ENCODE data around the gene SMAD5.

The SMAD5 gene

DNA sequence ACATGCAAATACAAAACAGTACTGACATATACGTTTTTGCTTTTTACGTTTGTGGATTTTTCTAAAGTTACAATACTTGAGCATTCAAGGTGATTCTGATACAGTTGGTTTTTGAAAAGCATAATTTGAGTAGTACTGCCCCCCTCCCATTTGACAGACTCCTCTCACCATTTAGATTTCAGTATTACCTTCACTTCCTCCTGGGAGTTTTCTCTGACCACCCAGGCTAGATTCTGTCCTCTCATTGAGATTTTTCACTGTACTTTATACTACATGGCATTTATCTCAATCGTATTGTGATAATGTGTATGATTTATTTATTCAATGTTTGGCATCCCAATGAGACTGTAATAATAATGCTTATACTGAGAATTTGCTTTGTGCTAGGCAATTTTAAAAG lies 32.8 kb upstream of the SMAD5 start:
- H4K20me1 ChIP-seq (ENCODE audit: insufficient read depth, low read length): no peaks in the 10 kb centered on the region
- no peak overlapping the region for H3K4me3 ChIP-seq (ENCODE audit: low read depth, low read length, poor library complexity, severe bottlenecking)
- no peaks in the 10 kb centered on the region for H3K9me3 ChIP-seq (ENCODE audit: low read length)
- peaks cover 7% of the 10 kb centered on the region for H3K4me1 ChIP-seq (ENCODE audit: insufficient read depth, low read length, severe bottlenecking)
- no peak overlapping the region for H3K9ac ChIP-seq (ENCODE audit: low read length)
- H3K27ac ChIP-seq (ENCODE audit: low read depth, low read length, poor library complexity, severe bottlenecking): no peak overlapping the region
- no peaks in the 10 kb centered on the region for H3F3A ChIP-seq (ENCODE audit: insufficient read depth, low read length)
- H2AFZ ChIP-seq (ENCODE audit: low read length): no peak overlapping the region
- no peak overlapping the region for H3K4me2 ChIP-seq (ENCODE audit: low read length)
- TF ChIP-seq EZH2 (IDR thresholded peaks at IDR 0.05; ENCODE audit: borderline replicate concordance, low read length): no peak
- TF ChIP-seq, protein P1, sequence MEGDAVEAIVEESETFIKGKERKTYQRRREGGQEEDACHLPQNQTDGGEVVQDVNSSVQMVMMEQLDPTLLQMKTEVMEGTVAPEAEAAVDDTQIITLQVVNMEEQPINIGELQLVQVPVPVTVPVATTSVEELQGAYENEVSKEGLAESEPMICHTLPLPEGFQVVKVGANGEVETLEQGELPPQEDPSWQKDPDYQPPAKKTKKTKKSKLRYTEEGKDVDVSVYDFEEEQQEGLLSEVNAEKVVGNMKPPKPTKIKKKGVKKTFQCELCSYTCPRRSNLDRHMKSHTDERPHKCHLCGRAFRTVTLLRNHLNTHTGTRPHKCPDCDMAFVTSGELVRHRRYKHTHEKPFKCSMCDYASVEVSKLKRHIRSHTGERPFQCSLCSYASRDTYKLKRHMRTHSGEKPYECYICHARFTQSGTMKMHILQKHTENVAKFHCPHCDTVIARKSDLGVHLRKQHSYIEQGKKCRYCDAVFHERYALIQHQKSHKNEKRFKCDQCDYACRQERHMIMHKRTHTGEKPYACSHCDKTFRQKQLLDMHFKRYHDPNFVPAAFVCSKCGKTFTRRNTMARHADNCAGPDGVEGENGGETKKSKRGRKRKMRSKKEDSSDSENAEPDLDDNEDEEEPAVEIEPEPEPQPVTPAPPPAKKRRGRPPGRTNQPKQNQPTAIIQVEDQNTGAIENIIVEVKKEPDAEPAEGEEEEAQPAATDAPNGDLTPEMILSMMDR (IDR thresholded peaks at IDR 0.05; ENCODE audit: low read length): no peak
- H3K9me2 ChIP-seq (ENCODE audit: low read depth, low read length): no peaks in the 10 kb centered on the region
- H3K27me3 ChIP-seq (ENCODE audit: insufficient read depth, low read length): no peaks in the 10 kb centered on the region
- no peaks in the 10 kb centered on the region for H3K79me2 ChIP-seq (ENCODE audit: insufficient read depth, low read length)
- H3K36me3 ChIP-seq (ENCODE audit: insufficient read depth, low read length): no peaks in the 10 kb centered on the region

DNA sequence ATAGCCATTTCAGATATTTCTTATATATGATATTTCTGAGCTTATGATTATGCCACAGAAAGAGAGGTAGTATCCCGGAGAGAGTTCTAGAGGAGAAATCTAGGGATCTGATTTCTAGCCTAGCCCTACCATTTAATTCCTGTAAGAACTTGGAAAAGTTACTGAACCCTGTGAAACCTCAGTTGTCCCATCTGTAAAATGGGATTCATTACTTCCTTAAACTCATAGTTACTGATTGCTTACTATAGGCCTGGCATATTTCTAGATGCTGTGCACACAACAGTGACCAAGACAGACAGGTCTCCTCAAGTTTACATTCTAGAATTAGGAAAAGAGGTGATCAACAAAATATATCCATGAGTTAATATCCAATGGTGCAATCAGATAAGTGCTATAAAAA lies 30.8 kb upstream of the SMAD5 start:
- Histone ChIP-seq H3K9me2 (ENCODE audit: low read depth, low read length) (no peaks in the 10 kb centered on the region), H3K27me3 (ENCODE audit: insufficient read depth, low read length) (no peaks in the 10 kb centered on the region), H3K36me3 (ENCODE audit: insufficient read depth, low read length) (no peaks in the 10 kb centered on the region), H3K79me2 (ENCODE audit: insufficient read depth, low read length) (no peaks in the 10 kb centered on the region), H3F3A (ENCODE audit: insufficient read depth, low read length) (no peaks in the 10 kb centered on the region), H3K4me3 (ENCODE audit: low read depth, low read length, poor library complexity, severe bottlenecking) (no peak overlapping the region), H3K9ac (ENCODE audit: low read length) (no peak overlapping the region), H3K4me2 (ENCODE audit: low read length) (no peak overlapping the region), H2AFZ (ENCODE audit: low read length) (no peak overlapping the region), H3K9me3 (ENCODE audit: low read length) (no peaks in the 10 kb centered on the region), H3K27ac (ENCODE audit: low read depth, low read length, poor library complexity, severe bottlenecking) (no peak overlapping the region), H4K20me1 (ENCODE audit: insufficient read depth, low read length) (no peaks in the 10 kb centered on the region), H3K4me1 (ENCODE audit: insufficient read depth, low read length, severe bottlenecking) (peaks cover 9% of the 10 kb centered on the region)
- TF ChIP-seq, protein P1 (IDR thresholded peaks at IDR 0.05; ENCODE audit: low read length): no peak
- TF ChIP-seq EZH2 (IDR thresholded peaks at IDR 0.05; ENCODE audit: borderline replicate concordance, low read length): no peak

DNA sequence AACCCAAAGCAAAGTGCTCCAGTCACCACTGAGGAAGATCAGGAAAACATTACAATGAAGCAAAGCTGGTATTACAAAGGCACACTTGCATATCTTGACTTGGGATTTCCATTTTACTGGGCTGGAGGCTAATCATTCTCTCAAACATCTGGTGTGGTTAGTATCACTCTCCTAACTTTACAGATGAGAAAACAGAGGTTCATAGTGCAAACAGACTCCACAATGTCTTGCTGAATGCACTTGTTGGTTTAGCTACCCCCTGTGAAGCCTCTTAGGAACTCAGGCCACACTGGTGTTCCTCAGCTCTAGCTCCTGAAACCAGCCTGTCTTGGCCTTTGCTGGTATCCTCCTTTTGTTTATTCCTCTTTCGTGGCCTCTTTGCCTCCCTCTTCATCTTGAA lies 29.5 kb upstream of the SMAD5 start:
- no peak for TF ChIP-seq EZH2 (IDR thresholded peaks at IDR 0.05; ENCODE audit: borderline replicate concordance, low read length)
- TF ChIP-seq, protein P1 (IDR thresholded peaks at IDR 0.05; ENCODE audit: low read length): no peak
- H3K36me3 ChIP-seq (ENCODE audit: insufficient read depth, low read length): no peaks in the 10 kb centered on the region
- H3K9me3 ChIP-seq (ENCODE audit: low read length): no peaks in the 10 kb centered on the region
- peaks cover 9% of the 10 kb centered on the region for H3K4me1 ChIP-seq (ENCODE audit: insufficient read depth, low read length, severe bottlenecking)
- H3K9ac ChIP-seq (ENCODE audit: low read length): no peak overlapping the region
- H3K4me2 ChIP-seq (ENCODE audit: low read length): no peak overlapping the region
- H3K9me2 ChIP-seq (ENCODE audit: low read depth, low read length): no peaks in the 10 kb centered on the region
- H3F3A ChIP-seq (ENCODE audit: insufficient read depth, low read length): no peaks in the 10 kb centered on the region
- no peaks in the 10 kb centered on the region for H3K27me3 ChIP-seq (ENCODE audit: insufficient read depth, low read length)
- no peaks in the 10 kb centered on the region for H4K20me1 ChIP-seq (ENCODE audit: insufficient read depth, low read length)
- H3K79me2 ChIP-seq (ENCODE audit: insufficient read depth, low read length): no peaks in the 10 kb centered on the region
- no peak overlapping the region for H3K27ac ChIP-seq (ENCODE audit: low read depth, low read length, poor library complexity, severe bottlenecking)
- no peak overlapping the region for H2AFZ ChIP-seq (ENCODE audit: low read length)
- H3K4me3 ChIP-seq (ENCODE audit: low read depth, low read length, poor library complexity, severe bottlenecking): no peak overlapping the region
